Eye (tissue), 1 donor: Measurements from ENCODE around the gene AP5S1.
"Not testable (repeated sequence)": the region's sequence is repeated elsewhere in the genome, so short reads cannot be mapped to it uniquely, and the experiment has no call there.

ENCODE experiments used
- DNase-seq: peaks from one replicate; pipeline ENCODE4 v3.0.0-alpha.2; 2015

AP5S1 gene

DNA sequence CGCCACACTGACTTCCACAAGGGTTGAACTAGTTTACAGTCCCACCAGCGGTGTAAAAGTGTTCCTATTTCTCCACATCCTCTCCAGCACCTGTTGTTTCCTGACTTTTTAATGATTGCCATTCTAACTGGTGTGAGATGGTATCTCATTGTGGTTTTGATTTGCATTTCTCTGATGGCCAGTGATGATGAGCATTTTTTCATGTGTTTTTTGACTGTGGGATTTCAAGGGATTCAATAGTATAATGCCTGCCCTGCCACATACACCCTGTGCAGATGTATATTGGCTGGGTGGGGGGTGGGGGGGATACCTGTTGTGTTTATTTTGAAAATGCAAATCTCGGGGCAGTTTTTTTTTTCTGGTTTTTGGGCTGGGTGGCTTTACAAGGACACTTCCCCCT lies 26.2 kb upstream of the AP5S1 start:
- not testable (repeated sequence) for DNase-seq

DNA sequence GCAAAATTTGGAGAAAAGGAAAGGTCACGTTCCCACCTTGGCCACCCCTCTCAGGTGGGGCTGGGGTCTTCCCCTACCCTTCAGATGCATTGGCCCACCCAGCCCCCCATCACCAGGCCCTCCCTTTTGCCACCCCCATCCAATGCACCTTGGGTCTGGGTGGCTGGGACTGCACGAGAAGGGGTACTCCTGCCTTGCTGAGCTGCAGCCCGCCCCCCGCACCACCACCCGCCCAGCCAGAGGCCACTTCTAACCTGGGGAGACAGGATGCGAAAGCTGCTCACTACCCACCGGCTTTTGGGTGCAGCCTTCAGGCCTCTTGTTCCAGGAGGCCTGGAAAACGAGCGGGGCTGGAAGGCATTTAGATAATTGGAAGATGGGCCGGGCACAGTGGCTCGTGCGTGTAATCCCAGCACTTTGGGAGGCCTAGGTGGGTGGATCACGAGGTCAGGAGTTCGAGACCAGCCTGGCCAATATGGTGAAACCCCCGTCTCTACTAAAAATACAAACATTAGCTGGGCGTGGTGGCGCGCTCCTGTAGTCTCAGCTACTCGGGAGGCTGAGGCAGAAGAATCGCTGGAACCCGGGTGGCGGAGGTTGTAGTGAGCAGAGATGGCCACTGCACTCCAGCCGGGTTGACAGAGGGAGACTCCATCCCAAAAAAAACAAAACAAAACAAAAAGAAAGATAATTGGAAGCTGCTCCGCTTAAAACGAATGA lies 25.5 kb upstream of the AP5S1 start:
- no peak for DNase-seq

DNA sequence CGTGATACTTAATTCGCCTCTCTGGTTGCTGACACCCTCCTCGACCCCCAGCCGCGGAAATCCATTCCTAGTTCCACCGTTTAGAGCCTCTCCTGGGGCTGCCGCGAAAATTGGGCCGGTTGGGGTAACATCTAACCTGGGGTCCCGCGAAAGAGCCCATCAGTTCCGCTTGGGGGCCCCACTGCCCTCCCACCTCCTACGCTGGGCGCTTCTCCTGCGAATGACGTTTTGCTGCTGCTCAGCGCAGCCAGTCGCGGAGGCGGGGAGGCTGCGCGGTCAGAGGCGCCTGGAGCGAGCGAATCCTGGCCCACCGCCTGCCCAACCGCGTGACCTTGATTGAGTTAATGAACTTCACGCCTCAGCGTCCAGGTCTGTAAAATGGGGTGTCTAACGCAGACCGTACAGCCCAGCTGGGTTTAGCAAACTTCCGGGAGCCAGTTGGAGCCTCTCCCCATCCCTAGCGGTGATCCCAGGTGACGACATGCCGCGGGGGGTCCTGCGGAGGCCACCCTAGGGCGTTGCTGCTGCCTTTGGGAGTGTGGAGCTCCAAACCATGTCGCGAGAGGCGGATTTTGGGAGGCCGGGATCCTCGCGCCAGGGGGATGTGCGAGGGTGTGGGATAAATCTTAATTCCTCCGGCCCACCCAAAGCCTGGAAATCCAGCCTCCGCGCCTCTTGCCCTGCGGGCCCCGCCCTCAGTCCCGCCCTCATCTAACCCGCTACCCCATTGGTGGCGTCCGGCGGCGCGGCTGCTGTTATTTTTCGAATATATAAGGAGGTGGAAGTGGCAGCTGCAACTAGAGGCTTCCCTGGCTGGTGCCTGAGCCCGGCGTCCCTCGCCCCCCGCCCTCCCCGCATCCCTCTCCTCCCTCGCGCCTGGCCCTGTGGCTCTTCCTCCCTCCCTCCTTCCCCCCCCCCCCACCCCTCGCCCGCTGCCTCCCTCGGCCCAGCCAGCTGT lies 24.6 kb upstream of the AP5S1 start, which contains the start of gene CDC25B:
Gene CDC25B (plus strand): TSS at position 800 of the 958 bp plus-strand sequence. CDS start 222 bp downstream, outside the sequence.
- peak; percentile 97 for DNase-seq

DNA sequence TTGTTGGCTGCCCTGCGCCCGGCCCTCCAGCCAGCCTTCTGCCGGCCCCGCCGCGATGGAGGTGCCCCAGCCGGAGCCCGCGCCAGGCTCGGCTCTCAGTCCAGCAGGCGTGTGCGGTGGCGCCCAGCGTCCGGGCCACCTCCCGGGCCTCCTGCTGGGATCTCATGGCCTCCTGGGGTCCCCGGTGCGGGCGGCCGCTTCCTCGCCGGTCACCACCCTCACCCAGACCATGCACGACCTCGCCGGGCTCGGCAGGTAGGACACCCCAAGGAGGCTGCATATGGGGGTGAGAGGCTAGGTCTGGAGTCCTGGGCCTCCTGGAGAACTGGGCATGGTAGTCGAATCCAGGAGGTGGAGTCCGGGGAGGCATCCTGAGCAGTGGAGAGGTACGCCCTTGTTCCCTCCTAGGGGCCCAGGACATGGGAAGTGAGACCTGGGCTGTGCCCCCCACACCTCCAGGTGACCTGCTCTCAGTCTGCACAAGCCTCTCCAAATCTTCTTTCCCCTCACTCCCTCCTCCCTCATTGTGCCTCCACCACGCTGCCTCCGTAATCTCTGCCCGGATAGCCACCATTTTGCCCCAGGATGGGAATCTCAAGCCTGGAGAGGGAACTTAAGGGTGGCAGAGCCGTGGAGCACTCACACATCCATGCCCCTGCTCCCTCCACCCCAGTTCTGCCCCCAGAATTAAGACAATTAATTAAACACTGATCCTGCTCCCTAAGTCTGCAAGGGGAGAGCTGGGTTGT lies 23.7 kb upstream of the AP5S1 start:
- DNase-seq: peak; percentile 33

DNA sequence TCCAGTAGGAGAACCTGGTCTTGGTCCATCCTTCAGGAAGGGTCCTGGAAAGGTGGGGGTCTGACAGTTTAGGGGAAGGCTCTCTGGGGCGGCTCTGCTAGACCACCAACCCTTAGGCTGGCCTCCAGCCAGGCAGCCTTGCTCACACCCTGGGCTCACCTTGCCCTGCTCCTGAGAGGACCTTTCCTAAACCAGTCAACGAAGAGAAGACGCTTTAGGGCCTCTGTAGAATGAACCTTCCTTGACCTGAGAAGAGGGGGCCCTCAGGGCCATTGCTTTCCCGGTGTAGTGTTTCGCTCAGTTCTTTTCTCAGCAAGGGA lies 23.2 kb upstream of the AP5S1 start:
- no peak for DNase-seq

DNA sequence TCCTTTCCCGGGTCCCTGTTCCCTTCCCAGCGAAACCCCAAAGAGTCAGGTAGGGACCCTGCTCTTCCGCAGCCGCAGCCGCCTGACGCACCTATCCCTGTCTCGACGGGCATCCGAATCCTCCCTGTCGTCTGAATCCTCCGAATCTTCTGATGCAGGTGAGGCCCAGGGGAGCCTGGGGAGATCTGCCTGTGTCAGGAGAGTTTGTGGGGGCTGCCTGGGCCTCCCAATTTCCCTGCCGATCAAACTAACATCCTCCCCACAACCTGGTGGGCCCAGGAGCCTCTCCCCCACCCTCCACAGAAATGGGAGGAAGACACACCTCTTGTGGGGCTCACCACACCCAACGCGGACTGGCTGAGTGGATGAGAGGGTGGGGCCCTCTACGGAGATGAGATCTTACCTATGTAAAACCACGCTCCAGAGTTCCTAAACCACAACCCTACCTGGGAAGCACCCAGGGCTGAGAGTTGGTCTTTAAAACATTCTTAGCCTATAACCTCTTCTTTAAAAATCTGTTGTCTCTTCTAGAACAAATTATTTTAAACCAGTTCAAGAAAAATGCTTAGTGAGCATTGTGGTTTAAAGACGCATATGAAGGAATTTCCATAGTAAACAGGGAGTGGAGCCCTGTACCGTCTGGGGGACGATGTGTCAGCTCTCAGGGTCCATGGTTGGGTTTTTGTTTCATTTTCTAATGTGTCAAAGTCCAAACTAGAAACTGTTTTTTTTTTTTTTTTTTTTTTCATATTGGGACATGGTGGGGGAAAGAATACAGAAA lies 22.6 kb upstream of the AP5S1 start:
- DNase-seq: no peak

DNA sequence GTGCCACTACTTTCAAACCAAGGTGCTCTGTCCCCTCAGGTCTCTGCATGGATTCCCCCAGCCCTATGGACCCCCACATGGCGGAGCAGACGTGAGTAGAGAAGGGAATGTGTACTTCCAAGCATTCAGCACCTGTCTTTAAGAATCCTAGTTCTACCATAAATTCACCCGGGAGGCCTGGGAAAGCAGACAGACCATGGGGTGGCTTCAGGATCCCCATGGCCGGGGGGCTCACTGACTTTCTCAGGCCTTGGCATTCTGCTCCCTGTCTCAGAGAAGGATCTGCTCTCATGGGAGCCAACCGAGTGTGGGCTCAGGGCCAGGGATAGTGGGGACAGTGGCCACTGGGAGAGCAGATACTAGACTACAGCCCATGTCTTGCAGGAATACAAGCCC lies 22.0 kb upstream of the AP5S1 start:
- no peak for DNase-seq

DNA sequence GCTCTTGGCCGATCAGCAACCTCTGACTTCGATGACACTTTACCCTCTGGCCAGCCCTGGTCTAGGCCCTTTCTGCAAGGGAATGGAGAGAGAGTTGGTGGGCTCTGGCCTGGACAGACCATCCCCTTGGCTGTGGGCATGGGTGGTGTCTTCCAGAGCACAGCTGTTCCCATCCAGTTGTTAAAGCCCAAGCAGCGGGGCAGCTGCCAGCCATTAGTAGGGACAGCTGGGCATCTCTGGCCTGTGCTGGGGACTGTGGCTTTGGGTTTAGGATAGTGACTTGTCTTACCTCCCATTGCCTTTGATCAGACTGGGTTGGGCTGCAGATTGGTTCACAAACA lies 21.5 kb upstream of the AP5S1 start:
- no peak for DNase-seq

DNA sequence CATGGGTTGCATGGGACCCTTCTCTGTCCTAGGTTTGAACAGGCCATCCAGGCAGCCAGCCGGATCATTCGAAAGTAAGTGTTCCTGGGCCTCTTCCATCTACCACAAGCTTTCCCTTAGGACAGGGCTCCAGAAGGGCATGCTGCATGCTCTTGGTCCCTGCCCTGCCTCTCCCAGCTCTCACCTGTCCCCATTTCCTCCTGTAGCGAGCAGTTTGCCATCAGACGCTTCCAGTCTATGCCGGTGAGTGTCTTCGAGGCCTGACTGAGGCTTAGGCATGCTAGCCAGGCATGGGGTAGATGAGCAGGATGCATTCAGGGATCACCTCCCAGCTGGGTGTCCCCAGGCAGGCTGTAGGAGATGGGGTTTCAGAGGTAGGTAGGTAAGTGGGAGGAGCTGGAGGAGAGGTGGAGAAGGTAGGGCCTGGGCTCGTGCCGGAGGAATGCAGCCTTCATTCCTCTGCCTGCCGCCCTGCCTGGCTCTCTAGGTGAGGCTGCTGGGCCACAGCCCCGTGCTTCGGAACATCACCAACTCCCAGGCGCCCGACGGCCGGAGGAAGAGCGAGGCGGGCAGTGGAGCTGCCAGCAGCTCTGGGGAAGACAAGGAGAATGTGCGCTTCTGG lies 20.0 kb upstream of the AP5S1 start:
- DNase-seq: no peak

DNA sequence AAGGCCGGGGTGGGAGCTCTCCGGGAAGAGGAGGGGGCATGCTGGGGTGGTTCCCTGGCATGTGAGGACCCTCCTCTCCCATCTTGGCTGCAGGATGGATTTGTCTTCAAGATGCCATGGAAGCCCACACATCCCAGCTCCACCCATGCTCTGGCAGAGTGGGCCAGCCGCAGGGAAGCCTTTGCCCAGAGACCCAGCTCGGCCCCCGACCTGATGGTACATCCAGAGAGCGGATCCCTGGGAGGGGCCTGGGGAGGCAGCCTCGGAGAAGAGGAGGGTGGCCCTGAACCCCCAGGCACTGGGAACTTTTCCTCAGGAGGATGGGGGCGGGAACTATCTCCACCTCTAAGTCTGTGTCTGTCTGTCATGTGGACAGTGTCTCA lies 19.5 kb upstream of the AP5S1 start:
- no peak for DNase-seq

DNA sequence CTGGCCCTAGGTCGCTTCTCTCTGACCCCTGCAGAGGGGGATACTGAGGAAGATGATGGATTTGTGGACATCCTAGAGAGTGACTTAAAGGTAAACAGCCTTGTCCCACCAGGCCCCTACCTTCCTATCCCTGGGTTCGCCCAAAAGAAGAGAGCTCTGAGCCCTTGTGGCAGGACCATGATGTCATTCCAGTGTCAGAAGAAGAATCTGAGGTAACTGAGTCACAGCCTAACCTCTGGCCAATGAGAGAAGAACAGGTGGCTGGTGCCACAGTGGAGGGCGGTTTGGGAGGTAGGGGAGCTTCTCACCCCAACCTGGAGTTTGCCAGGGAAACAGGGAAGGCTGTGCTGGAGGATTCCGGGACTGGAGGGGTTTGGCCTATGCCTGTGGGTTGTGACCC lies 19.0 kb upstream of the AP5S1 start:
- no peak for DNase-seq

DNA sequence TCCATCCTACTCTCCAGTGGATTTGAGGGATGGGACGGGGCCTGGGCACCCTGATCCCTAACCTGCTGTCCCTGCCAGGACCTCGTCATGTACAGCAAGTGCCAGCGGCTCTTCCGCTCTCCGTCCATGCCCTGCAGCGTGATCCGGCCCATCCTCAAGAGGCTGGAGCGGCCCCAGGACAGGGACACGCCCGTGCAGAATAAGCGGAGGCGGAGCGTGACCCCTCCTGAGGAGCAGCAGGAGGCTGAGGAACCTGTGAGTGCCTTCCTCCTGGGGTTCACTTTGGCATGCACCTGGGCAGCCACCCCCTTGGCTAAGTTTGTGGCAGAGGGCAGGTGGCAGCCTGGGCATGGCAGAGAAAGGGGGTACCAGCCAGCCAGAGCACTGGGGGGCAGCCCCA lies 18.5 kb upstream of the AP5S1 start:
- DNase-seq: no peak

DNA sequence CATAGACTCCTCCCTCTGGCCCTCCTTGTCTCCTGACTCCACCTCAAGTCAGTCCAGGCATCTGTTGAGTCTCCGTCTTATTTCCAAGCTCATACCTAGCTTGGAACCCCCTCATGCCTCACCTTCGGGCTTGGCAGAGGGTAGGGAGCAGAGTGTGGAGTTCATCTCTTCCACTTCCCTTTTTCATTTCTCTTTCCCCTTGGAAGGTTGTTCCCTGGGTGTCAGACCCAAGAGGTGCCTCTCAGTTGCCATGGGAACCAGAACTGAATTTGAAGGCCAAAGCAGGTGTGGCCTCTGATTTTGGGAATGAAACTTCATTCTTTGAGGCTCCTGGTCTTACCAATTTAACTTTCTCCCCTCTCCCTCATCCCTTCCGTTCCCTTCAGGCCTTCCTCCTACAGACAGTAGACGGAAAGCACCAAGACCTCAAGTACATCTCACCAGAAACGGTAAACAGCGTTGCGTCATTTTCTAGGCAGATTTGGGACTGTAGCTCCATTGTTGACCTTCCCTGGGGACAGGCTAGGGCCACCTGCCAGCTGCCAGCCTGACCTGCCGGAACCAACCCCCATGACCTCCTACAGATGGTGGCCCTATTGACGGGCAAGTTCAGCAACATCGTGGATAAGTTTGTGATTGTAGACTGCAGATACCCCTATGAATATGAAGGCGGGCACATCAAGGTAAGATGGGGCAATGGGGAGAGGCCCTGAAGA lies 17.7 kb upstream of the AP5S1 start:
- DNase-seq: no peak

DNA sequence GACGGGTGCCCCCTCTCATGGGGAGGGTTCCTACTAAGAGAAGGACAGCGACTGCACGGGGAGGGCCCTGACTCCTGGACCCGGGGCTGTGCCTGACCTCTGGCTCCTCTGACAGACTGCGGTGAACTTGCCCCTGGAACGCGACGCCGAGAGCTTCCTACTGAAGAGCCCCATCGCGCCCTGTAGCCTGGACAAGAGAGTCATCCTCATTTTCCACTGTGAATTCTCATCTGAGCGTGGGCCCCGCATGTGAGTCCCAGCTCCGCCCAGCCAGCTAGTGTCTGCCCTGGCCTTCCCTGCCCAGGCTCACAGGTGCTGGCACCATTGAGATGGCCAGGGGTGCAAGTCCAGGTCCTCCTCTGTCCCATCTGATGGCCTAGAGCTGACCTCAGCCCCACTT lies 17.1 kb upstream of the AP5S1 start:
- DNase-seq: no peak

DNA sequence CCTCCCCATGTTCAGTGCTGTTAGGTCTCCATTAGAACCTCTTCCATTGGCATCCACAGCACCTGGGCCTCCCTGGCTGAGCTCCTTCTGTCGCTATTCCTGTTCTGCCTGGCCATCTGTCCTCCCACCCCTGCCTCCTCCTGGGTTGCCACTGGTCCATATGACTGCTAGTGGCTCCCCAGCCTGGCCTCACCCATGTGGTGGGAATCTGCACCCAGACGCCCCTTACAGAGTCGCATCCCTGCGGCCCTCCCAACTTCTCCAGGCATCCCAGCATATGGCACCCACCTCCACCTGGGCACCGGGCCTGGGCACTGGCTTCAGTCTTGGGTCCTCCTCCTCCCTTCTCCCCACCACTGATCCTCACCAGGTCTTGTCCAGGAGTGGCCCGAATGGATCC lies 16.5 kb upstream of the AP5S1 start:
- no peak for DNase-seq

DNA sequence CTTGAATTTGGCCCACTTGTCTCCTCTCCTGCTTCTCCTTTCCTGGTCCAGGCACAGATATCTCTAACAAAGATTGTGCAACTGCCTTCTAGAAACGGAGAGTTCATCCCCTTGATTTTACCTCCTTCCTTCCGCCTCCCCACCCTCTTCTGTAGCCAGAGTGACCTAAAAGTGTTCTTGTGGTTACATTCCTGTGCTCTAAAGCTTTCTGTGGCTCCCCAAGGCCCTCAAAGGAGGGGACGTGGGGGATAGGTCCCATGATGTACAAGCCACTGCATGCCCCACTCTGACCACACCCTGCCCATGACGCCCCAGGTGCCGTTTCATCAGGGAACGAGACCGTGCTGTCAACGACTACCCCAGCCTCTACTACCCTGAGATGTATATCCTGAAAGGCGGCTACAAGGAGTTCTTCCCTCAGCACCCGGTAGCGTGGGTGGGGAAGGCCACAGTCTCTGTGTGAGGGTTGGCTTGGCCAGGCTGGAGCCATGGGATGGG lies 16.0 kb upstream of the AP5S1 start:
- no peak for DNase-seq

DNA sequence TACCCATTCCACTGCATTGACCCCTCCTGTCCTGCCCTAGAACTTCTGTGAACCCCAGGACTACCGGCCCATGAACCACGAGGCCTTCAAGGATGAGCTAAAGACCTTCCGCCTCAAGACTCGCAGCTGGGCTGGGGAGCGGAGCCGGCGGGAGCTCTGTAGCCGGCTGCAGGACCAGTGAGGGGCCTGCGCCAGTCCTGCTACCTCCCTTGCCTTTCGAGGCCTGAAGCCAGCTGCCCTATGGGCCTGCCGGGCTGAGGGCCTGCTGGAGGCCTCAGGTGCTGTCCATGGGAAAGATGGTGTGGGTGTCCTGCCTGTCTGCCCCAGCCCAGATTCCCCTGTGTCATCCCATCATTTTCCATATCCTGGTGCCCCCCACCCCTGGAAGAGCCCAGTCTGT lies 15.6 kb upstream of the AP5S1 start:
- DNase-seq: no peak

DNA sequence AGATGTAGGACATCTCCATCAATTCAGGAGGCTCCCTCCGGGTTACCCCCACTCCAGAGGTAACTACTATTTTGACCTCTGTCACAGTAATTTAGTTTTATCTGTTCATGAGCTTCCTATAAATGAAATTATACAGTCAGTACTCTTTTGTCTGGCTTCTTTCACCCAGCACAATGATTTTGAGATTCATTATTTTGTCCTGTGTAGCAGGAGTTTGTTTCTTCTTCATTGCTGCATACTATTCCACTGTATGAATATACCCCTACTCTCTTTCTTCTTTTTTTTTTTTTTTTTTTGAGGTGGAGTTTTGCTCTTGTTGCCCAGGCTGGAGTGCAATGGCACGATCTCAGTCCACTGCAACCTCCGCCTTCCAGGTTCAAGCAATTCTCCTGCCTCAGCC lies 11.8 kb upstream of the AP5S1 start:
- DNase-seq: no peak

DNA sequence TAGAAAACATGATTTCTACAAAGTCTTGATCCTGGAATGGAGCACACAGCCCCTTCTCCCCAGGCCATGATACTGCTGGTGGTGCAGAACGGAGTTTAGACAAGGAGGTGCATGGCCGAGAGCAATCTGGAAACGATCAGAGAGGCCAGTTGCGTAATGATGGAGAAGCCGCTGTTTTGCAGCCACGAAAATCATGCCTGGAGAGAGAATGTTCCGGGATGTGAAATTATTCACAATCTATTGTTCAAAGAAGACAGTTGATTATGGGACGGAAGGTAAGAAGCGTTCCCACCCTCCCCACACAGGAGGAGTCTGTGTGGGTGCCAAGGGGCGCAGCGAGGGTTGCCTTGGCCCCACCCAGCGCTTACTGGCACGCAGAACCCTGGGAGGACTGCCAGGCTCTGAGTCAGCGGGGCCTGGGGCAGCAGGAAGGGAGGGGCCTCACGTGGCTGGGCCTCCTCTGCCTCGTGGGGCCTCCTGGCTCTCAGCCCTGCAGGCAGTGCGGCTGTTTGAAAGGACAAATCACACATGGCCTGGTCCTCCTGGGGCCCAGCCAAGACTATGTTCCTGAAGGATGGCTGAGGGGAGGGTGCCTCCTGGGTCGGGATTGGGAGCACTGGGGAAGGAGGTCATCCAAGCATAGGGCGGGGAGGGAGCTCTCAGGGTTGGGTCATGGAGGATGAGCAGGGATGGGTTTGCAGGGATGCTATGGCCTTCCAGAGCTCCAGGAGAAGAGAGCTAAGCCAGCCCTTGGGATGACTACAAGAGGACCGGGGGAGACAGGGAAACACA lies 8.7 kb upstream of the AP5S1 start:
- peak; percentile 91 for DNase-seq

DNA sequence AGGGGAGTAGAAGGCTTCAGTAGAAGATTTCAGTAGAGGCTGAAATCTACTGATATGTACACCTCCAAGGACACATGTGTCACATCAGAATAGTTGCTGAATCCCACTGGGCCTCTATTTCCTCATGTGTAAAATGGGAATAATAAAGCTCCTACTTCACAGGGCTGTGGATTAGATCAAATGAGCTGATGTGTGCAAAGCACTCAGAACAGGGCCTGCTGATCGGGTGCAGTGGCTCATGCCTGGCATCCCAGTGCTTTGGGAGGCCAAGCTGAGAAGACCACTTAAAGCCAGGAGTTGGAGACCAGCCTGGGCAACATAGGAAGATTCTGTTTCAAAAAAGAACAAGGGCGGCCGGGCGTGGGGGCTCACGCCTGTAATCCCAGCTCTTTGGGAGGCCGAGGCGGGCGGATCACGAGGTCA lies 8.1 kb upstream of the AP5S1 start:
- no peak for DNase-seq
